ENCODE results near the gene MMP27.

The MMP27 gene

DNA sequence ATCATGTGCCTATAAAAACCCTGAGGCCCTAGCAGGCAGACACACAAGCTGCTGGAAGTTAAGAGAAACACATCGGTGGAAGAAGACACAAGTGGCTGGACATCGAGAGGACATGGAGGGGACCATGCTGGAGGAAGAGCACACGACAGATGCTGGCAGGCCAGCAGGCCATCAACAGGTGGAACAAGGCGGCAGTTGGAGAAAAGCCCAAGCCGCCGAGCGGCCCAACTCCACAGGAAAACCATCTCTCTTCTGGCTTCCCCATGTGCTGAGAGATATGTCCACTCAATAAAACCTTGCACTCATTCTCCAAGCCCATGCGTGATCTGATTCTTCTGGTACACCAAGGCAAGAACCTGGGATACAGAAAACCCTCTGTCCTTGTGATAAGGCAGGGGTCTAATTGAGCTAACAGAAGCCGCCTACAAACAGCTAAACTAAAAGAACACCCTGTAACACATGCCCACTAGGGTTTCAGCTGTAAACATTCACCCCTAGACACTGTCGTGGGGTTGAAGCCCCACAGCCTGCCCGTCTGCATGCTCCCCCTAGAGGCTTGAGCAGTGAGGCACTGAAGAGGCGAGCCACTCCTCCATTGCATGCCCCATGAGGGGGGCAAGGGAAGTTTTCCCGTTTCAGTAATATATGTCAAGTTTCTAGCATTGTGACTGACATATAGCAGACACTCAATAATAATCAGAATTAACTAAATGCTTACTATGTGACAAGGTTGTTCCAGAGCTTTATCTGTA is 41.4 kb downstream of the MMP27 start:
- H3K36me3 ChIP-seq (replicated peaks), result no peaks in the 10 kb centered on the region
- no peak for DNase-seq
- H3K27me3 ChIP-seq (replicated peaks), result no peaks in the 10 kb centered on the region
- H3K27ac ChIP-seq, result no peak overlapping the region
- TF ChIP-seq, protein P1, sequence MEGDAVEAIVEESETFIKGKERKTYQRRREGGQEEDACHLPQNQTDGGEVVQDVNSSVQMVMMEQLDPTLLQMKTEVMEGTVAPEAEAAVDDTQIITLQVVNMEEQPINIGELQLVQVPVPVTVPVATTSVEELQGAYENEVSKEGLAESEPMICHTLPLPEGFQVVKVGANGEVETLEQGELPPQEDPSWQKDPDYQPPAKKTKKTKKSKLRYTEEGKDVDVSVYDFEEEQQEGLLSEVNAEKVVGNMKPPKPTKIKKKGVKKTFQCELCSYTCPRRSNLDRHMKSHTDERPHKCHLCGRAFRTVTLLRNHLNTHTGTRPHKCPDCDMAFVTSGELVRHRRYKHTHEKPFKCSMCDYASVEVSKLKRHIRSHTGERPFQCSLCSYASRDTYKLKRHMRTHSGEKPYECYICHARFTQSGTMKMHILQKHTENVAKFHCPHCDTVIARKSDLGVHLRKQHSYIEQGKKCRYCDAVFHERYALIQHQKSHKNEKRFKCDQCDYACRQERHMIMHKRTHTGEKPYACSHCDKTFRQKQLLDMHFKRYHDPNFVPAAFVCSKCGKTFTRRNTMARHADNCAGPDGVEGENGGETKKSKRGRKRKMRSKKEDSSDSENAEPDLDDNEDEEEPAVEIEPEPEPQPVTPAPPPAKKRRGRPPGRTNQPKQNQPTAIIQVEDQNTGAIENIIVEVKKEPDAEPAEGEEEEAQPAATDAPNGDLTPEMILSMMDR (IDR thresholded peaks at IDR 0.05; ENCODE audit: low read depth, low read length, missing control alignments), result peak; percentile 69
- in situ Hi-C loops (cut with HindIII; ENCODE audit: low pct_ligation_motif_present, low sequenced_read_pairs), result no loop called here
- no peak overlapping the region for H3K4me3 ChIP-seq (ENCODE audit: low read depth, low read length)

DNA sequence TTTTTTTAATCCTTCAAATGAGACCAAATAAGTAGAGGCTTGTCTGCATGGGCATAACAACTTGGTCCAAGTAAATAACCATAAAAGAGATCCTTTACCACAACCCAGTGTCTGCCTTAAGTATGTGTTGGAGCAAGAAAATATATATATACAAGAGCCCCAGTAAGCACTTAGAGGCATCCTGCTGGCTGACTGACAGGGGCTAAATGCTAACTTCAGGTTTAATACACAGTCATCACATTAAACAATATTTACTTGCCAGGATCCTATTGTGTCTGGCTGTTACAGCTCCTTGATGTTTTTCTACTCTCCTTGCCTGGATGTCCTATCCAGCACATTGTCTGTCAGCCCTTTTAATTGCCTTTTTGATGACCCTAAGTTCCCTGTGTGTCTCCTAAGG is 43.0 kb downstream of the MMP27 start:
- H3K36me3 ChIP-seq (replicated peaks), result no peaks in the 10 kb centered on the region
- in situ Hi-C loops (cut with HindIII; ENCODE audit: low pct_ligation_motif_present, low sequenced_read_pairs), result no loop called here

DNA sequence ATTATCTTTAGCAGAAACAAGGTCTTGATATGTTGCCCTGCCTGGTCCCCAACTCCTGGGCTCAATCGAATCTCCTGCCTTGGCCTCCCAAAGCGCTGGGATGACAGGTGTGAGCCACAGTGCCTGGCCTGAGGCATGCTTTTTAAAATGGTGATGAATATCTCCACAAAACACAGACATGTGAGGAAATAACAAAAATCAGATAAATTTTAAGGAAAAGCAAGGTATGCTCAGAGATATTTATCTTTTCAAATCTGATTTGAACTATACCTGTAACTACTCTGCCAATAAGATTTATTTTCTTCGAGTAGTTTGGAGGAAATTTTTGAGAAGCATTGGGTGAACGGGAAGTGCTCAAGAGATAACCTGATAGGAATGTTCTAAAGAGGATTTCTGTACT is 44.5 kb downstream of the MMP27 start:
- no peak for DNase-seq
- TF ChIP-seq, protein P1 (IDR thresholded peaks at IDR 0.05; ENCODE audit: low read depth, low read length, missing control alignments), result no peak
- in situ Hi-C loops (cut with HindIII; ENCODE audit: low pct_ligation_motif_present, low sequenced_read_pairs), result no loop called here

More for the DNA sequence above, 43.0 kb downstream of the MMP27 start:
- Histone ChIP-seq H3K27me3 (replicated peaks) (no peaks in the 10 kb centered on the region), H3K27ac (no peak overlapping the region), H3K4me3 (ENCODE audit: low read depth, low read length) (no peak overlapping the region)
- DNase-seq, result no peak
- TF ChIP-seq, protein P1 (IDR thresholded peaks at IDR 0.05; ENCODE audit: low read depth, low read length, missing control alignments), result no peak

DNA sequence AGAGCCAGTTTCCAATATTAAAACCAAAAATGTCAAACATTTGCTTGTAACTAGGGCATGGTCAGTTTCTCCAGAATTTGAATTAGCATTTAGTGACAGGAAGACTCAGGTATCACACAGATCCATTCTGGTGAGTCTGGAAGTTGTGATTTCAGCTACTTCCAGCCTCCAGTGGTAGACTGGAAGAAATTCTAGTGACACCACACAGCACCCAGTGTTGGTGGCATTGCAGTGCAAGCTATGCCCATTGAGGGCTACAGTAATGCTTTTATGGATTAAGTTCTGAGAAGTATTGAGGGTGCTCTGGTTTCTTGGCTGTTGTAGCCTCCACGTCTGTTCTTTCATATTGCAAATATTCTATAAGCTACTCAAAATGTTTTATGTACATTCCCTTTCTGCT is 49.0 kb downstream of the MMP27 start:
- in situ Hi-C loops (cut with HindIII; ENCODE audit: low pct_ligation_motif_present, low sequenced_read_pairs), result no loop called here
- Histone ChIP-seq H3K27me3 (replicated peaks) (no peaks in the 10 kb centered on the region), H3K36me3 (replicated peaks) (no peaks in the 10 kb centered on the region), H3K4me3 (ENCODE audit: low read depth, low read length) (no peak overlapping the region), H3K27ac (no peak overlapping the region)
- no peak for DNase-seq
- TF ChIP-seq, protein P1 (IDR thresholded peaks at IDR 0.05; ENCODE audit: low read depth, low read length, missing control alignments), result no peak

More for the DNA sequence above, 44.5 kb downstream of the MMP27 start:
- H3K36me3 ChIP-seq (replicated peaks), result no peaks in the 10 kb centered on the region
- H3K27ac ChIP-seq, result no peak overlapping the region
- no peak overlapping the region for H3K4me3 ChIP-seq (ENCODE audit: low read depth, low read length)
- no peaks in the 10 kb centered on the region for H3K27me3 ChIP-seq (replicated peaks)

DNA sequence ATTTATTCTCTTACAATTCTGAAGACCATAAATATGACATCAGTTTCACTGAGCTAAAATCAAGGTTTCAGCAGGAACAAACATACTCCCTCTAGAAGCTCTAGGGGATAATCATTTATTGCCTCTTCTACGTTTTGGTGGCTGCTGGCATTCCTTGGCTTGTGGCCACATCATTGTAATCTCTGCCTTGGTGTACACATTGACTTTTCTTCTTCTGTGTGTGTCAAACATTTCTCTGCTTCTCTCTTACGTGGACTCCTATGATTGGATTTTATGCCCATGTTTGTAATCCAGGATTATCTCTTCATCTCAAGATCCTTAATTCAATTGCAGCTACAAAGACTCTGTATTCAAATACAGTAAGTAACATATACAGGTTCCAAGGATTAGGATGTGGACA is 50.0 kb downstream of the MMP27 start:
- Histone ChIP-seq H3K36me3 (replicated peaks) (no peaks in the 10 kb centered on the region), H3K27me3 (replicated peaks) (no peaks in the 10 kb centered on the region), H3K4me3 (ENCODE audit: low read depth, low read length) (no peak overlapping the region), H3K27ac (no peak overlapping the region)
- no peak for DNase-seq
- TF ChIP-seq, protein P1 (IDR thresholded peaks at IDR 0.05; ENCODE audit: low read depth, low read length, missing control alignments), result no peak
- in situ Hi-C loops (cut with HindIII; ENCODE audit: low pct_ligation_motif_present, low sequenced_read_pairs), result no loop called here

DNA sequence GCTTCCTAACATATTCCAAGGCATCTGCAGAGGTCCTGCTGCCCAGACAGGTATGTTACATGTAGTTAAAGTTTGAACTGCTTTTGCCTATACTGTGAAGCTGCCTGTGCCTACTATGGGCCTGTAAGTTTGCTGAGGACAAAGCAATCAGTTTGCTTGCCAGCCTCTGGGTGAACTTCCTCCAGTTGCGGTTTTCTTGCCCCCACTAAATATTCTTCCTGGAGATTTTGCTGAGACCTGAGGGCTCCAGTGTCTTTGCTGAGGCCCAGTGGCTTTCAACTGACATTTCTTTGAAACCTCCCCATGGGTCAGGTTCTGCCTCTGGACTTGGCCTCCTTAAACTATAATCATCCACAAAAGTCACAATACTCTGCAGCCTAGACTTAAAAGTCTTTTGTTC is 50.8 kb downstream of the MMP27 start:
- in situ Hi-C loops (cut with HindIII; ENCODE audit: low pct_ligation_motif_present, low sequenced_read_pairs), result no loop called here
- Histone ChIP-seq H3K27ac (no peak overlapping the region), H3K4me3 (ENCODE audit: low read depth, low read length) (no peak overlapping the region), H3K27me3 (replicated peaks) (no peaks in the 10 kb centered on the region), H3K36me3 (replicated peaks) (no peaks in the 10 kb centered on the region)
- TF ChIP-seq, protein P1 (IDR thresholded peaks at IDR 0.05; ENCODE audit: low read depth, low read length, missing control alignments), result no peak
- no peak for DNase-seq
